Esophagus squamous epithelium (tissue), 5 donors: ENCODE data around the gene HES5. TPM values are rescaled to one million over a fixed set of nuclear protein-coding genes. Genes with fewer than 3 reads are reported as not detected.

Experiments
- DNase-seq: peaks from one replicate; lab custom pipeline; 2025; lab: John Stamatoyannopoulos, UW
- H3K27ac ChIP-seq, 4 donors: fragments of 200-600 bp; sonication (generic); one replicate each; pipeline ENCODE4 v1.5.1; 2016 to 2019; ENCODE audit warnings: mild to moderate bottlenecking in 1 of 4
- H3K27me3 ChIP-seq, 4 donors: fragments of 200-600 bp; sonication (generic); 1 replicate in 3 of 4; 2 replicates in 1 of 4; pipeline versions ENCODE4 v1.5.1 to v1.6.0; 2017 to 2021; ENCODE audit warnings: antibody characterized with exemption in 1 of 4
- H3K36me3 ChIP-seq, 3 donors: fragments of 200-600 bp; sonication (generic); one replicate each; pipeline ENCODE4 v1.5.1; 2016 to 2019
- H3K4me1 ChIP-seq, 3 donors: fragments of 200-600 bp; sonication (generic); one replicate each; pipeline ENCODE4 v1.5.1; 2017 to 2019
- H3K4me3 ChIP-seq, 4 donors: fragments of 200-600 bp; sonication (generic); 1 replicate in 3 of 4; 2 replicates in 1 of 4; pipeline ENCODE4 v1.5.1; 2016 to 2019; ENCODE audit warnings: mild to moderate bottlenecking in 2 of 4, moderate library complexity in 1 of 4
- H3K9me3 ChIP-seq, 3 donors: fragments of 200-600 bp; sonication (generic); one replicate each; pipeline ENCODE4 v1.5.1; 2016 to 2019
- POLR2A ChIP-seq, 4 donors: fragments of 450-650 bp; IDR thresholded peaks; one replicate each; pipeline ENCODE4 v1.6.1; 2017; ENCODE audit warnings: antibody characterized with exemption in 4 of 4, mild to moderate bottlenecking in 4 of 4, moderate library complexity in 3 of 4
- WGBS, 2 donors: methylation state at CpG; one replicate each; pipeline ENCODE4 v1.1.5; 2018; 5-methylcytosine and 5-hydroxymethylcytosine counted together
- intact Hi-C: fragments of 100-400 bp; cut with DNase I; formaldehyde crosslinking; loops from one replicate; pipeline ENCODE4 v1.15.0; 2022
- total RNA-seq, 4 donors: library from RNA; depleted of rRNA; stranded (reverse); fragments of >200 nt; gene quantifications; one replicate each; pipeline ENCODE4 v1.1.0, GENCODE V29; 2016
- TF ChIP-seq, protein P1 (sequence below), 6 experiments: fragments of 450-650 bp in 4 of 6; fragments of 200-600 bp in 2 of 6; sonication (generic) in 2 of 6; IDR thresholded peaks; one replicate each; pipeline ENCODE4 v1.5.1; 2016 to 2019; ENCODE audit warnings: antibody characterized with exemption in 6 of 6, mild to moderate bottlenecking in 4 of 6, moderate library complexity in 4 of 6
- donor health status: DM: yes; HTN: yes; CAD: no.

Gene HES5
- total RNA-seq, 4 donors from 2014 or later: 0.35 to 0.76 (median 0.70) TPM; not detected in 1

DNA sequence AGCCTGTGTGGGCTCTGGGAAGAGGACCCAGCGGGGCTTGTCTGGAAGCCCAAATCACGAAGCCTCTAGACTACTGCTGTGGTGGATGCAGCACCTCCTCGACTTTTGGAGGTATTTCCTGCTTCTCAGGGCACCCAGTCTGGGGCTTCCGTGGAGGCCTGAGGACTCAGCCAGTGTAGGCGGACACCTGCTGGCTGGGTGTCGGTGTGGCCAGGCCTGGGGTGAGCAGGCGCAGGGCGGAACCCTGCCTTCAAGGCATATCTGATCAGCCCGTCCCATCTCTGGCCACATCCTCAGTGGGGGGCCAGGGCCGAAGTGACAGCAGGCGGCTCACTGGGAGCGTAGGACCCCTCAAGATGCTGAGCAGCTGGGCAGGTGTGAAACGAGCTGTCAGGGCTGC lies 47.0 kb downstream of the HES5 start:
- Histone ChIP-seq H3K36me3 (peaks cover 0 to 40% (median 0%) of the 10 kb centered on the region in 3 donors), H3K4me3 (no peak overlapping the region), H3K4me1 (peaks cover 11 to 40% (median 21%) of the 10 kb centered on the region in 3 donors), H3K27me3 (no peaks in the 10 kb centered on the region), H3K9me3 (peaks cover 0 to 8% (median 0%) of the 10 kb centered on the region in 3 donors), H3K27ac (no peak overlapping the region)
- no peak for DNase-seq
- intact Hi-C loops: no loop called here
- TF ChIP-seq, protein P1, sequence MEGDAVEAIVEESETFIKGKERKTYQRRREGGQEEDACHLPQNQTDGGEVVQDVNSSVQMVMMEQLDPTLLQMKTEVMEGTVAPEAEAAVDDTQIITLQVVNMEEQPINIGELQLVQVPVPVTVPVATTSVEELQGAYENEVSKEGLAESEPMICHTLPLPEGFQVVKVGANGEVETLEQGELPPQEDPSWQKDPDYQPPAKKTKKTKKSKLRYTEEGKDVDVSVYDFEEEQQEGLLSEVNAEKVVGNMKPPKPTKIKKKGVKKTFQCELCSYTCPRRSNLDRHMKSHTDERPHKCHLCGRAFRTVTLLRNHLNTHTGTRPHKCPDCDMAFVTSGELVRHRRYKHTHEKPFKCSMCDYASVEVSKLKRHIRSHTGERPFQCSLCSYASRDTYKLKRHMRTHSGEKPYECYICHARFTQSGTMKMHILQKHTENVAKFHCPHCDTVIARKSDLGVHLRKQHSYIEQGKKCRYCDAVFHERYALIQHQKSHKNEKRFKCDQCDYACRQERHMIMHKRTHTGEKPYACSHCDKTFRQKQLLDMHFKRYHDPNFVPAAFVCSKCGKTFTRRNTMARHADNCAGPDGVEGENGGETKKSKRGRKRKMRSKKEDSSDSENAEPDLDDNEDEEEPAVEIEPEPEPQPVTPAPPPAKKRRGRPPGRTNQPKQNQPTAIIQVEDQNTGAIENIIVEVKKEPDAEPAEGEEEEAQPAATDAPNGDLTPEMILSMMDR (IDR thresholded peaks at IDR 0.05): no peak
- TF ChIP-seq POLR2A (IDR thresholded peaks at IDR 0.05): no peak
- WGBS, 2 donors: 100% methylated on average over 2 of the region's 13 CpGs; no CpG with 5 or more reads in 1 of the 2 donors

DNA sequence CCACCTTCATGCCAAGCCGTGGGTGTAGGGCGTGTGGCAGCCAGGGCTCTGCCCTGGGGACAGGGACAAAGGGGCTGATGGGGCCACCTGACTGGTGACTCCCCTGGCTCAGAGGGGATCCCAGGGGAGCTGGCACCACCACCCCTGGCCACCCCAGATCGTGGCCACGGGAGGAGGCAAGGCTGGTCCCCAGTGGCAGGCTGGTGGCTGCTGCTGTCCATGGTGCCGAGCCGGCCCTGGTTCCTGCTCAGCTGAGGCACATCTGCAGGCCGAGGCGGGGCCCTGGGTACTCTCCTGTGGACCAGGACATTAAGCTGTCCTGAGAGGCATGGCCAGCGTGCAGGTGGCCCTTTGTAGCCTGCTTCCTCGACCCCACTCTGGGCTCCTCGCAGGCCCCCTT lies 47.5 kb downstream of the HES5 start:
- Histone ChIP-seq H3K9me3 (peaks cover 0 to 3% (median 0%) of the 10 kb centered on the region in 3 donors), H3K4me3 (no peak overlapping the region), H3K36me3 (peaks cover 0 to 36% (median 0%) of the 10 kb centered on the region in 3 donors), H3K4me1 (peaks cover 11 to 45% (median 21%) of the 10 kb centered on the region in 3 donors), H3K27ac (no peak overlapping the region), H3K27me3 (peaks cover 0 to 2% (median 0%) of the 10 kb centered on the region in 4 donors)
- no CpG with 5 or more reads among the region's 11 CpGs for WGBS, 2 donors
- no peak for TF ChIP-seq POLR2A (IDR thresholded peaks at IDR 0.05)
- TF ChIP-seq, protein P1 (IDR thresholded peaks at IDR 0.05): no peak
- DNase-seq: no peak
- intact Hi-C loops: no loop called here

- DNase-seq: no peak
- H3K9me3 ChIP-seq: no peaks in the 10 kb centered on the region
- 50 to 53% methylated on average over 6 of the region's 10 CpGs for WGBS, 2 donors
- no peak for TF ChIP-seq POLR2A (IDR thresholded peaks at IDR 0.05)
- TF ChIP-seq, protein P1 (IDR thresholded peaks at IDR 0.05): no peak
- H3K27ac ChIP-seq: no peak overlapping the region
- peaks cover 11 to 45% (median 21%) of the 10 kb centered on the region in 3 donors for H3K4me1 ChIP-seq
- intact Hi-C loops: no loop called here
- peaks cover 0 to 8% (median 0%) of the 10 kb centered on the region in 4 donors for H3K27me3 ChIP-seq
- no peak overlapping the region for H3K4me3 ChIP-seq
- H3K36me3 ChIP-seq: peaks cover 0 to 29% (median 0%) of the 10 kb centered on the region in 3 donors
These were observed 48.2 kb downstream of the HES5 start for GRCh38 chr1:2481885-2482284.

GRCh38 chr1:2480986-2481364 lies 49.1 kb downstream of the HES5 start:
- no peak for DNase-seq
- intact Hi-C loops: no loop called here
- Histone ChIP-seq H3K4me3 (no peak overlapping the region), H3K36me3 (peaks cover 0 to 20% (median 0%) of the 10 kb centered on the region in 3 donors), H3K4me1 (peaks cover 11 to 45% (median 21%) of the 10 kb centered on the region in 3 donors), H3K27ac (peak overlapping the region in 3 of 4 donors; percentile 46 to 55 (median 49)), H3K9me3 (no peaks in the 10 kb centered on the region), H3K27me3 (peaks cover 0 to 8% (median 0%) of the 10 kb centered on the region in 4 donors)
- 60% methylated on average over 1 of the region's 12 CpGs for WGBS, 2 donors
- TF ChIP-seq POLR2A (IDR thresholded peaks at IDR 0.05): no peak
- TF ChIP-seq, protein P1 (IDR thresholded peaks at IDR 0.05): no peak

- H3K36me3 ChIP-seq: peaks cover 0 to 14% (median 0%) of the 10 kb centered on the region in 3 donors
- H3K4me3 ChIP-seq: no peak overlapping the region
- intact Hi-C loops: no loop called here
- H3K27me3 ChIP-seq: peaks cover 0 to 8% (median 0%) of the 10 kb centered on the region in 4 donors
- DNase-seq: no peak
- H3K9me3 ChIP-seq: no peaks in the 10 kb centered on the region
- TF ChIP-seq POLR2A (IDR thresholded peaks at IDR 0.05): no peak
- H3K4me1 ChIP-seq: peaks cover 11 to 48% (median 21%) of the 10 kb centered on the region in 3 donors
- WGBS, 2 donors: 38 to 63% methylated on average over 6 to 9 of the region's 18 CpGs
- peak overlapping the region in 3 of 4 donors; percentile 16 to 63 (median 50) for H3K27ac ChIP-seq
These were observed 49.7 kb downstream of the HES5 start for GRCh38 chr1:2480236-2480985.
